ENCODE data around the gene FMNL2.

Gene FMNL2

GRCh38 chr2:152644189-152644873 lies 309.4 kb downstream of the FMNL2 start:
- no peaks in the 10 kb centered on the region for H3K27me3 ChIP-seq (ENCODE audit: control insufficient read depth, insufficient read depth, low read length)
- no peak overlapping the region for H3K9ac ChIP-seq (ENCODE audit: low read length)
- no peak overlapping the region for H3K4me3 ChIP-seq (ENCODE audit: low read length)
- peaks cover 47% of the 10 kb centered on the region for H3K36me3 ChIP-seq (ENCODE audit: control insufficient read depth, low read depth, low read length)
- peaks cover 14% of the 10 kb centered on the region for H3K4me1 ChIP-seq (ENCODE audit: control insufficient read depth, low read depth, low read length)
- no peak overlapping the region for H3K27ac ChIP-seq (ENCODE audit: low read length)
- no peaks in the 10 kb centered on the region for H3K9me3 ChIP-seq (ENCODE audit: control insufficient read depth, low read depth, low read length)

GRCh38 chr2:152646264-152646663 lies 311.3 kb downstream of the FMNL2 start:
- no peaks in the 10 kb centered on the region for H3K27me3 ChIP-seq (ENCODE audit: control insufficient read depth, insufficient read depth, low read length)
- H3K9me3 ChIP-seq (ENCODE audit: control insufficient read depth, low read depth, low read length) = no peaks in the 10 kb centered on the region
- no peak overlapping the region for H3K27ac ChIP-seq (ENCODE audit: low read length)
- H3K4me3 ChIP-seq (ENCODE audit: low read length) = no peak overlapping the region
- peaks cover 28% of the 10 kb centered on the region for H3K36me3 ChIP-seq (ENCODE audit: control insufficient read depth, low read depth, low read length)
- H3K9ac ChIP-seq (ENCODE audit: low read length) = no peak overlapping the region
- peaks cover 14% of the 10 kb centered on the region for H3K4me1 ChIP-seq (ENCODE audit: control insufficient read depth, low read depth, low read length)

GRCh38 chr2:152646775-152647174 lies 311.8 kb downstream of the FMNL2 start:
- H3K9ac ChIP-seq (ENCODE audit: low read length) = no peak overlapping the region
- peaks cover 24% of the 10 kb centered on the region for H3K36me3 ChIP-seq (ENCODE audit: control insufficient read depth, low read depth, low read length)
- H3K27ac ChIP-seq (ENCODE audit: low read length) = no peak overlapping the region

GRCh38 chr2:152647552-152647951 lies 312.6 kb downstream of the FMNL2 start:
- no peak overlapping the region for H3K27ac ChIP-seq (ENCODE audit: low read length)
- no peak overlapping the region for H3K9ac ChIP-seq (ENCODE audit: low read length)
- peaks cover 20% of the 10 kb centered on the region for H3K4me1 ChIP-seq (ENCODE audit: control insufficient read depth, low read depth, low read length)
- no peaks in the 10 kb centered on the region for H3K9me3 ChIP-seq (ENCODE audit: control insufficient read depth, low read depth, low read length)
- no peak overlapping the region for H3K4me3 ChIP-seq (ENCODE audit: low read length)
- H3K36me3 ChIP-seq (ENCODE audit: control insufficient read depth, low read depth, low read length) = peaks cover 31% of the 10 kb centered on the region
- no peaks in the 10 kb centered on the region for H3K27me3 ChIP-seq (ENCODE audit: control insufficient read depth, insufficient read depth, low read length)

More at GRCh38 chr2:152646775-152647174, 311.8 kb downstream of the FMNL2 start:
- Histone ChIP-seq H3K4me3 (ENCODE audit: low read length) (no peak overlapping the region), H3K4me1 (ENCODE audit: control insufficient read depth, low read depth, low read length) (peaks cover 14% of the 10 kb centered on the region), H3K27me3 (ENCODE audit: control insufficient read depth, insufficient read depth, low read length) (no peaks in the 10 kb centered on the region), H3K9me3 (ENCODE audit: control insufficient read depth, low read depth, low read length) (no peaks in the 10 kb centered on the region)

GRCh38 chr2:152648336-152648735 lies 313.4 kb downstream of the FMNL2 start:
- H3K9ac ChIP-seq (ENCODE audit: low read length) = no peak overlapping the region
- H3K36me3 ChIP-seq (ENCODE audit: control insufficient read depth, low read depth, low read length) = peaks cover 30% of the 10 kb centered on the region
- H3K4me3 ChIP-seq (ENCODE audit: low read length) = no peak overlapping the region
- no peaks in the 10 kb centered on the region for H3K27me3 ChIP-seq (ENCODE audit: control insufficient read depth, insufficient read depth, low read length)
- no peaks in the 10 kb centered on the region for H3K9me3 ChIP-seq (ENCODE audit: control insufficient read depth, low read depth, low read length)
- H3K27ac ChIP-seq (ENCODE audit: low read length) = no peak overlapping the region
- peaks cover 20% of the 10 kb centered on the region for H3K4me1 ChIP-seq (ENCODE audit: control insufficient read depth, low read depth, low read length)

- Histone ChIP-seq H3K36me3 (ENCODE audit: control insufficient read depth, low read depth, low read length) (peaks cover 31% of the 10 kb centered on the region), H3K4me1 (ENCODE audit: control insufficient read depth, low read depth, low read length) (peaks cover 20% of the 10 kb centered on the region), H3K4me3 (ENCODE audit: low read length) (no peak overlapping the region), H3K9me3 (ENCODE audit: control insufficient read depth, low read depth, low read length) (no peaks in the 10 kb centered on the region), H3K9ac (ENCODE audit: low read length) (no peak overlapping the region), H3K27ac (ENCODE audit: low read length) (no peak overlapping the region), H3K27me3 (ENCODE audit: control insufficient read depth, insufficient read depth, low read length) (no peaks in the 10 kb centered on the region)
These were observed 315.0 kb downstream of the FMNL2 start for GRCh38 chr2:152649997-152650396.

- H3K4me3 ChIP-seq (ENCODE audit: low read length) = no peak overlapping the region
- H3K9ac ChIP-seq (ENCODE audit: low read length) = no peak overlapping the region
- peaks cover 36% of the 10 kb centered on the region for H3K36me3 ChIP-seq (ENCODE audit: control insufficient read depth, low read depth, low read length)
- no peaks in the 10 kb centered on the region for H3K27me3 ChIP-seq (ENCODE audit: control insufficient read depth, insufficient read depth, low read length)
- H3K4me1 ChIP-seq (ENCODE audit: control insufficient read depth, low read depth, low read length) = peaks cover 20% of the 10 kb centered on the region
- no peak overlapping the region for H3K27ac ChIP-seq (ENCODE audit: low read length)
- H3K9me3 ChIP-seq (ENCODE audit: control insufficient read depth, low read depth, low read length) = no peaks in the 10 kb centered on the region
These were observed 315.9 kb downstream of the FMNL2 start for GRCh38 chr2:152650768-152651371.

GRCh38 chr2:152651834-152652233 lies 316.9 kb downstream of the FMNL2 start:
- no peaks in the 10 kb centered on the region for H3K9me3 ChIP-seq (ENCODE audit: control insufficient read depth, low read depth, low read length)
- no peak overlapping the region for H3K9ac ChIP-seq (ENCODE audit: low read length)
- peaks cover 45% of the 10 kb centered on the region for H3K36me3 ChIP-seq (ENCODE audit: control insufficient read depth, low read depth, low read length)
- no peak overlapping the region for H3K4me3 ChIP-seq (ENCODE audit: low read length)
- H3K4me1 ChIP-seq (ENCODE audit: control insufficient read depth, low read depth, low read length) = peaks cover 20% of the 10 kb centered on the region
- no peak overlapping the region for H3K27ac ChIP-seq (ENCODE audit: low read length)
- H3K27me3 ChIP-seq (ENCODE audit: control insufficient read depth, insufficient read depth, low read length) = no peaks in the 10 kb centered on the region

GRCh38 chr2:152655880-152656279 lies 320.9 kb downstream of the FMNL2 start:
- peaks cover 6% of the 10 kb centered on the region for H3K4me1 ChIP-seq (ENCODE audit: control insufficient read depth, low read depth, low read length)
- H3K36me3 ChIP-seq (ENCODE audit: control insufficient read depth, low read depth, low read length) = peaks cover 76% of the 10 kb centered on the region
- H3K9me3 ChIP-seq (ENCODE audit: control insufficient read depth, low read depth, low read length) = no peaks in the 10 kb centered on the region
- H3K27ac ChIP-seq (ENCODE audit: low read length) = no peak overlapping the region
- no peaks in the 10 kb centered on the region for H3K27me3 ChIP-seq (ENCODE audit: control insufficient read depth, insufficient read depth, low read length)
- H3K9ac ChIP-seq (ENCODE audit: low read length) = no peak overlapping the region
- H3K4me3 ChIP-seq (ENCODE audit: low read length) = no peak overlapping the region

- Histone ChIP-seq H3K36me3 (ENCODE audit: control insufficient read depth, low read depth, low read length) (peaks cover 85% of the 10 kb centered on the region), H3K27ac (ENCODE audit: low read length) (no peak overlapping the region)
These were observed 322.1 kb downstream of the FMNL2 start for GRCh38 chr2:152657043-152657442.

GRCh38 chr2:152658221-152658620 lies 323.2 kb downstream of the FMNL2 start:
- no peaks in the 10 kb centered on the region for H3K9me3 ChIP-seq (ENCODE audit: control insufficient read depth, low read depth, low read length)
- H3K4me3 ChIP-seq (ENCODE audit: low read length) = no peak overlapping the region
- peaks cover 91% of the 10 kb centered on the region for H3K36me3 ChIP-seq (ENCODE audit: control insufficient read depth, low read depth, low read length)
- H3K4me1 ChIP-seq (ENCODE audit: control insufficient read depth, low read depth, low read length) = no peaks in the 10 kb centered on the region
- H3K27ac ChIP-seq (ENCODE audit: low read length) = no peak overlapping the region
- H3K9ac ChIP-seq (ENCODE audit: low read length) = no peak overlapping the region
- no peaks in the 10 kb centered on the region for H3K27me3 ChIP-seq (ENCODE audit: control insufficient read depth, insufficient read depth, low read length)

More at GRCh38 chr2:152657043-152657442, 322.1 kb downstream of the FMNL2 start:
- Histone ChIP-seq H3K27me3 (ENCODE audit: control insufficient read depth, insufficient read depth, low read length) (no peaks in the 10 kb centered on the region), H3K4me3 (ENCODE audit: low read length) (no peak overlapping the region), H3K4me1 (ENCODE audit: control insufficient read depth, low read depth, low read length) (peaks cover 4% of the 10 kb centered on the region), H3K9ac (ENCODE audit: low read length) (no peak overlapping the region), H3K9me3 (ENCODE audit: control insufficient read depth, low read depth, low read length) (no peaks in the 10 kb centered on the region)

- no peak overlapping the region for H3K9ac ChIP-seq (ENCODE audit: low read length)
- no peaks in the 10 kb centered on the region for H3K27me3 ChIP-seq (ENCODE audit: control insufficient read depth, insufficient read depth, low read length)
- H3K36me3 ChIP-seq (ENCODE audit: control insufficient read depth, low read depth, low read length) = peaks cover 97% of the 10 kb centered on the region
These were observed 326.1 kb downstream of the FMNL2 start for GRCh38 chr2:152661076-152661475.

More at GRCh38 chr2:152661076-152661475, 326.1 kb downstream of the FMNL2 start:
- no peaks in the 10 kb centered on the region for H3K9me3 ChIP-seq (ENCODE audit: control insufficient read depth, low read depth, low read length)
- no peak overlapping the region for H3K4me3 ChIP-seq (ENCODE audit: low read length)
- no peaks in the 10 kb centered on the region for H3K4me1 ChIP-seq (ENCODE audit: control insufficient read depth, low read depth, low read length)
- no peak overlapping the region for H3K27ac ChIP-seq (ENCODE audit: low read length)

Data from iPS-18a (cell line).